HEK293T (cell line): ENCODE results near the gene PRDX6.

Experiments used
- ARNT ChIP-seq: fragments of 450-650 bp; IDR thresholded peaks from 2 replicates; pipeline ENCODE4 v1.6.1; 2017; ENCODE audit warnings: mild to moderate bottlenecking
- FOXK2 ChIP-seq: fragments of 450-650 bp; IDR thresholded peaks from 2 replicates; pipeline ENCODE4 v1.6.1; 2016; ENCODE audit warnings: mild to moderate bottlenecking
- FOXM1 ChIP-seq: fragments of 450-650 bp; IDR thresholded peaks from 2 replicates; pipeline ENCODE4 v1.6.1; 2017; ENCODE audit warnings: mild to moderate bottlenecking, borderline replicate concordance
- LEF1 ChIP-seq: fragments of 450-650 bp; IDR thresholded peaks from 2 replicates; pipeline ENCODE4 v1.6.1; 2017; ENCODE audit warnings: mild to moderate bottlenecking, borderline replicate concordance
- SUZ12 ChIP-seq: fragments of 450-650 bp; IDR thresholded peaks from 2 replicates; pipeline ENCODE4 v1.6.1; 2016; ENCODE audit warnings: mild to moderate bottlenecking
- TARDBP ChIP-seq: fragments of 450-650 bp; IDR thresholded peaks from 2 replicates; pipeline ENCODE4 v1.6.1; 2016
- ZNF384 ChIP-seq: fragments of 450-650 bp; IDR thresholded peaks from 2 replicates; pipeline ENCODE4 v1.6.1; 2016
- TF ChIP-seq, protein P1 (sequence below): fragments of 450-650 bp; IDR thresholded peaks from 2 replicates; pipeline ENCODE4 v1.6.1; 2016

GRCh38 chr1:173485401-173485800 is 8.3 kb downstream of the PRDX6 start:
- TF ChIP-seq FOXM1 (no peak), FOXK2 (no peak), ARNT (no peak), SUZ12 (no peak), TARDBP (no peak), LEF1 (no peak), ZNF384 (no peak)
- TF ChIP-seq, protein P1, sequence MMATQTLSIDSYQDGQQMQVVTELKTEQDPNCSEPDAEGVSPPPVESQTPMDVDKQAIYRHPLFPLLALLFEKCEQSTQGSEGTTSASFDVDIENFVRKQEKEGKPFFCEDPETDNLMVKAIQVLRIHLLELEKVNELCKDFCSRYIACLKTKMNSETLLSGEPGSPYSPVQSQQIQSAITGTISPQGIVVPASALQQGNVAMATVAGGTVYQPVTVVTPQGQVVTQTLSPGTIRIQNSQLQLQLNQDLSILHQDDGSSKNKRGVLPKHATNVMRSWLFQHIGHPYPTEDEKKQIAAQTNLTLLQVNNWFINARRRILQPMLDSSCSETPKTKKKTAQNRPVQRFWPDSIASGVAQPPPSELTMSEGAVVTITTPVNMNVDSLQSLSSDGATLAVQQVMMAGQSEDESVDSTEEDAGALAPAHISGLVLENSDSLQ = no peak
